GM19467 (cell line): ENCODE measurements around the gene SLC52A1.

Experiments
- ATAC-seq: cut with Tn5 transposase; IDR thresholded peaks from one replicate; pipeline ENCODE4 v1.9.1; 2021; ENCODE audit warnings: mild to moderate bottlenecking, moderate library complexity; ENCODE audit not compliant: unreplicated experiment

The SLC52A1 gene

DNA sequence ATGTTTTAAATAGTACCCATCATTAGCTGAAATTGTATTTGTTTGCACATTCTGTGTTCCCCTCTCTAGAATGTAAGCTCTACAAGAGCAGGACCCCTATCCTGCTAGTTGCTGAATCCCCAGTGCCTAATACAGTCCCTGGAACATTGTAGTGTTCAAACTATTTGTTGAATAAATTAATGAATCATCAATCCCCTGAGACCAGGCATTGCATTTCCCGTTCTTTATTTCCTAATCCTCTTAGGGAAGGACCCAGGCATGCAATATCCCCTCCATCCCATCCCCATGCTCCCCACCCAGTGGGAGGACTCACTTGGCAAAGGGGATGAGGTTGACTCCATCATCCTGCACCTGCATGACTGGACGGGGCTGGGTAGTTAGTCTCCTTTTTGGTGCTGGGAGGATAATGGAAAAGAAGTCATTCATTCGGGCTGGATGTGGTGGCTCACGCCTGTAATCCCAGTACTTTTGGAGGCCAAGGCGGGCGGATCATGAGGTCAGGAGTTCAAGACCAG lies 41.1 kb downstream of the SLC52A1 start:
- ATAC-seq = no peak

DNA sequence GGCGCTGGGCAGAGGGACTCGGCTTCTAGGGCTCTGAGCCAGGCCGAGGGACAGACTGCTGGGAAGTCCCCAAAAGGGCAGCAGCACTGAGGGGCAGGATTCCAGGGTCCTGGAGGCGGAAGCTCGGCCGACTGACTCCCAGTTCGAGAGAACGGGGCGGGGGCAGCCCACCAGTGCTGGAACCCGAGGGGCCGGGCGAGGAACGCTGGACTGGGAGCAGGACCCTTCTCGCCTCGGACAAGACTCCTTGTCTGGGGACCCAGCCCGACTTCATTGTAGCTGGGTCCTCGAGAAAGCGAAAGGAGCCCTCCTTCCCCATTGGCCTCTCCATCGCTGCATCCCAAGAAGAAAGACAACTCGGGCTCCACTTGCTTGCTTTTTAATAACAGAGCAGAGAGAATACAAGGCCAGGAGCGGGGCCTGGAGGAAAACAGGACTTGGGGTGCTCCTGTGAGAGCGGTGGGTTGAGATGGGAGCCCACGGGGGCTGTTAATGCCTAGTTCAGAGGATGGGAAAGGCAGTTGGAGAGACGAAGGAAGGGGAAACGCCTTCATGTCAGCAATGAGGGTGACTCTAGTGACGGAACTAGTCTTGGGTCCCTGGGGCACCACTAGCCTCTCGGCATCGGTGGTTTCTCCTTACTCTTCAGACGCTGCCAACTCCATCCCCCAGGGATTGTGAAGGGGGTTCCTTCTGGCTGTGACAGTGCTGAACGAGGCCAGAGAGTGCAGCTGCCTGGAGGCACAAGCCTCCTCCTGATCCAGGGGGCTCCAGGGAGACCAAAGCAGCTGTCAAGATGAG lies 47.3 kb downstream of the SLC52A1 start:
- no peak for ATAC-seq

DNA sequence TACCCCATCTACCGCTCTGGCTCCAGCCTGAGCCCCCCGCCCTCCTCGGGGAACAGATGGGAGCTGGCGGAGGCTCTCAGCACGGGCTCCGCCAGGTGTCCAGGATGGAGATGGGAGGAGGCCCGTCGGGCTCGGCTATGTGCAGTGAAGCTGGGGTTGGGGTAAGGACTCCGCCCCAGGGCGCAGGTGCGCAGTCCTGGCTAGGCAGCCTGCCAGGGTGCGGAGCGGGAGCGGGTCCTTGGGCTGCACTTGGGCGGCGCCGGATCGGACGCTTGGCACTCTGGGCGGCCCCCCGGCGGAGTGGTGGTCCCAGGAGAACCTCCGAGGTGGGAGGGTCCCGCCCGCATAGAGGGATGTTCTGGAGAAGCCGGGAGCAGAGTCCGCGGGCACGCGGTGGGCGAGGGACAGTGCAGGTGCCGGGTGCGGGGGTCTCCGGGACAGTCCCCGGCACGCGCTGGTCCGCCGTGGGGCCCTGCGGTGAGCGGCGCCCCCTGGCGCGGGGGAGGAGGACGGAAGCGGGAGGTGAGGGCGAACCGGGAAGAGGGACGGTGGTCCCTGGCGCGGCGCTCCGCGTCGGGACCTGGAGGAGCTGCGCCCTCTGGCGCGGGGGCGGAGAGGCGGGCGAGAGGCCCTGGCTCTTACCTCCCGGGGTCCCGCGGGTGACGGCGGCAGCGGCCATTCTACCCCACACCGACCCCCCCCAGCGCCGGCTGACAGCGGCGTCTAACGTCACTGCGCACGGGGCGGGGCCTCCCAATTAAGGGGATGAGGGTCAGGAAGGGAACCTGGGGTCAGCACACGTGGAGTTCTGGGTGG lies 48.1 kb downstream of the SLC52A1 start, which contains the start of gene CAMTA2:
Gene CAMTA2, minus strand, starts transcription at position 725 of the 816 bp plus-strand sequence. CDS start 1,453 bp downstream, outside the sequence.
- ATAC-seq = peak; percentile 47

DNA sequence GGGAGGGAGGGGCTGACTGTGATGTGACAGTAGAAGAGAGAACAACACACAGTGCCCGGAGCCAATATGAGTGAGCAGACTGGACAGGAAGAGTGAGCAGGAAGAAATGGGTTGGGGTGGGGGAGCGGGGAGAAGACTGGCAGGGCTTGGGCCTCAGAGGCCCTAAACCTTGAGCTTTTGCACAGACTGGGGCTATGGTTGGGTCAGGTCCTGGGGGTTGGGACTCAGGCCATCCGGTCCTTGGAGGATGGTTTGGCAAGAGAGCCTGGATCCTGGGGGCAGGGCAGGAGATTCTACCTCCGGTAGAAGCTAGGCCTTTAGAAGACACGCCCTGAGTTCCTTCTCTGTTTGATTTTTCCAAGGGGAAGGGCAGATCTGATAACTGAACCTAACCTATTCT lies 48.8 kb downstream of the SLC52A1 start:
- no peak for ATAC-seq
